Neural progenitor cell (in vitro differentiated cells): ENCODE data around the gene FBXW7. TPM values are rescaled to one million over a fixed set of nuclear protein-coding genes. Genes with fewer than 3 reads are reported as not detected.

Experiments
- DNase-seq: peaks from one replicate; pipeline ENCODE4 v3.0.0-alpha.2; 2016; ENCODE audit warnings: low spot score
- H2AFZ ChIP-seq: fragments of 200-600 bp; sonication (generic); replicated peaks from 2 replicates; pipeline ENCODE4 v1.6.1; 2016; ENCODE audit warnings: antibody characterized with exemption
- H3F3A ChIP-seq: fragments of 200-600 bp; sonication (generic); 2 replicates; pipeline ENCODE4 v1.6.1; 2016; ENCODE audit warnings: antibody characterized with exemption, low read depth
- H3K27ac ChIP-seq: fragments of 200-600 bp; sonication (generic); 2 replicates; pipeline ENCODE4 v1.5.1; 2016; ENCODE audit warnings: mild to moderate bottlenecking
- H3K27me3 ChIP-seq: fragments of 200-600 bp; sonication (generic); 2 replicates; pipeline ENCODE4 v1.6.1; 2016; ENCODE audit warnings: mild to moderate bottlenecking, moderate library complexity
- H3K36me3 ChIP-seq: fragments of 200-600 bp; sonication (generic); 2 replicates; pipeline ENCODE4 v1.5.1; 2016
- H3K4me1 ChIP-seq: fragments of 200-600 bp; sonication (generic); 2 replicates; pipeline ENCODE4 v1.6.1; 2016; ENCODE audit warnings: mixed run types
- H3K4me2 ChIP-seq: fragments of 200-600 bp; sonication (generic); 2 replicates; pipeline ENCODE4 v1.6.1; 2016
- H3K4me3 ChIP-seq: fragments of 200-600 bp; sonication (generic); 2 replicates; pipeline ENCODE4 v1.5.1; 2016
- H3K79me2 ChIP-seq: fragments of 200-600 bp; sonication (generic); 2 replicates; pipeline ENCODE4 v1.6.1; 2016; ENCODE audit warnings: low read depth
- H3K9ac ChIP-seq: fragments of 200-600 bp; sonication (generic); 2 replicates; pipeline ENCODE4 v1.6.1; 2016
- H3K9me3 ChIP-seq: fragments of 200-600 bp; sonication (generic); 2 replicates; pipeline ENCODE4 v1.5.1; 2016; ENCODE audit warnings: low read depth
- H4K20me1 ChIP-seq: fragments of 200-600 bp; sonication (generic); 2 replicates; pipeline ENCODE4 v1.6.1; 2016; ENCODE audit warnings: low read depth
- H3K27ac Mint-ChIP-seq: 3 replicates; pipeline ENCODE4 v1.8.0; 2021; ENCODE audit warnings: mixed read lengths
- H3K27me3 Mint-ChIP-seq: 2 replicates; pipeline ENCODE4 v1.8.0; 2022; ENCODE audit warnings: low read depth, mild to moderate bottlenecking, inconsistent platforms, moderate library complexity, mixed read lengths; ENCODE audit not compliant: insufficient read depth
- H3K36me3 Mint-ChIP-seq: 3 replicates; pipeline ENCODE4 v1.8.0; 2021; ENCODE audit warnings: mixed read lengths
- H3K4me1 Mint-ChIP-seq: 3 replicates; pipeline ENCODE4 v1.8.0; 2021; ENCODE audit warnings: mixed read lengths
- H3K4me3 Mint-ChIP-seq: 3 replicates; pipeline ENCODE4 v1.8.0; 2021; ENCODE audit warnings: mild to moderate bottlenecking, moderate library complexity, mixed read lengths
- H3K9me3 Mint-ChIP-seq: 3 replicates; pipeline ENCODE4 v1.8.0; 2020; ENCODE audit warnings: mixed read lengths
- EZH2 ChIP-seq: fragments of 200-600 bp; sonication (generic); IDR thresholded peaks from 2 replicates; pipeline ENCODE4 v1.6.1; 2017; ENCODE audit warnings: antibody characterized with exemption, mild to moderate bottlenecking, moderate library complexity
- EZH2phosphoT487 ChIP-seq: fragments of 200-600 bp; sonication (generic); IDR thresholded peaks from 2 replicates; pipeline ENCODE4 v1.6.1; 2017; ENCODE audit warnings: antibody characterized with exemption
- total RNA-seq: library from RNA; depleted of rRNA; stranded (reverse); fragments of >200 nt; gene quantifications from 2 replicates; pipeline ENCODE4 v1.2.3, GENCODE V29; 2015; ENCODE audit warnings: low replicate concordance
- TF ChIP-seq, protein P1 (sequence below): fragments of 200-600 bp; sonication (generic); IDR thresholded peaks from 2 replicates; pipeline ENCODE4 v1.5.1; 2017; ENCODE audit warnings: antibody characterized with exemption, mild to moderate bottlenecking

FBXW7 gene
- total RNA-seq, 1 donor from 2014 or later, result 43.9 TPM

DNA sequence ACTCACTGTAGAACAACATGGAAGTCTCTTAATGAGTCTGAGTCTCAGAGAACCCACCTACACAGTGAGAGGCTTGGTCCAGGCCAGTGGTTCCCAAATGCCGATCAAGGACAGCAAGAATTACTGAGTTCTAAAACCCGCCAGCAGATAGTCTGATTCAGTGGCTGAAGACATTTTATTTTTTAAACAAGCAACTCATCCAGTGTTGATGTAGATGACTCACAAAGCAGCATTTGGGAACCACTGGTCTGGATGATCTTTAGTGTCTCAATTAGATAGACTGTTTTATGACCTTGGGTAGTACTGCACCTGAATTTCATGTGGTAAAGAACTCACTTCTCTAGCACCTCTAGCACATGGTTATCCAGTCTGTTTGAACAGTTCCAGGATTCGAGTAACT is 193.6 kb downstream of the FBXW7 start:
- Histone ChIP-seq H3K27me3 (no peaks in the 10 kb centered on the region), H3K4me1 (no peaks in the 10 kb centered on the region), H3K4me3 (no peak overlapping the region), H3K9me3 (no peaks in the 10 kb centered on the region), H3K36me3 (no peaks in the 10 kb centered on the region), H3K79me2 (no peaks in the 10 kb centered on the region), H2AFZ (no peak overlapping the region), H3K9ac (no peak overlapping the region), H3F3A (no peaks in the 10 kb centered on the region), H3K4me2 (no peak overlapping the region), H3K27ac (no peak overlapping the region), H4K20me1 (no peaks in the 10 kb centered on the region)
- Mint-ChIP-seq H3K4me1 (peaks cover 2% of the 10 kb centered on the region), H3K9me3 (no peaks in the 10 kb centered on the region), H3K36me3 (peaks cover 20% of the 10 kb centered on the region), H3K27me3 (peaks cover 3% of the 10 kb centered on the region), H3K4me3 (no peak overlapping the region), H3K27ac (no peak overlapping the region)
- no peak for TF ChIP-seq EZH2
- DNase-seq, result no peak

DNA sequence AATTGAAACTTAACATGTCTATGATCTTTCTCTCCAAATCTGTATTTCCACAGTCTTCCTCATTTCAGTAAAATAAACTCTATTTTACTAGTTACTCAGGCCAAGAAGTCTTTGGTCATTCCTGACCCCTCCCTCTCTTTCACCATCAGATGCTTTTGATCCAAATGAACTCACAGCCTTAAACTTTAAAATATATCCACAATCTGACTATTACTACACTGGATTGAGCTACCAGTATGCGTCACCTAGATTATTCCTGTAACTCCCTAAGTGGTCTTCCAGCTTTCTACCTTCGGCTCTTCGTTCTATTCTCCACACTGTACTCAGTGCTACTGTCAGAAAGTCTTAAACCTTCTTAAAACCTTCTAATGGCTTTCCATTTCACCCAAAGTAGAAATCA is 195.1 kb downstream of the FBXW7 start:
- Mint-ChIP-seq H3K27ac (no peak overlapping the region), H3K36me3 (peaks cover 13% of the 10 kb centered on the region), H3K27me3 (no peaks in the 10 kb centered on the region), H3K4me1 (no peaks in the 10 kb centered on the region), H3K4me3 (no peak overlapping the region), H3K9me3 (no peaks in the 10 kb centered on the region)
- no peak overlapping the region for H3K4me3 ChIP-seq
- no peaks in the 10 kb centered on the region for H3K4me1 ChIP-seq
- no peaks in the 10 kb centered on the region for H3K79me2 ChIP-seq
- DNase-seq, result no peak
- H3F3A ChIP-seq, result no peaks in the 10 kb centered on the region
- TF ChIP-seq, protein P1, sequence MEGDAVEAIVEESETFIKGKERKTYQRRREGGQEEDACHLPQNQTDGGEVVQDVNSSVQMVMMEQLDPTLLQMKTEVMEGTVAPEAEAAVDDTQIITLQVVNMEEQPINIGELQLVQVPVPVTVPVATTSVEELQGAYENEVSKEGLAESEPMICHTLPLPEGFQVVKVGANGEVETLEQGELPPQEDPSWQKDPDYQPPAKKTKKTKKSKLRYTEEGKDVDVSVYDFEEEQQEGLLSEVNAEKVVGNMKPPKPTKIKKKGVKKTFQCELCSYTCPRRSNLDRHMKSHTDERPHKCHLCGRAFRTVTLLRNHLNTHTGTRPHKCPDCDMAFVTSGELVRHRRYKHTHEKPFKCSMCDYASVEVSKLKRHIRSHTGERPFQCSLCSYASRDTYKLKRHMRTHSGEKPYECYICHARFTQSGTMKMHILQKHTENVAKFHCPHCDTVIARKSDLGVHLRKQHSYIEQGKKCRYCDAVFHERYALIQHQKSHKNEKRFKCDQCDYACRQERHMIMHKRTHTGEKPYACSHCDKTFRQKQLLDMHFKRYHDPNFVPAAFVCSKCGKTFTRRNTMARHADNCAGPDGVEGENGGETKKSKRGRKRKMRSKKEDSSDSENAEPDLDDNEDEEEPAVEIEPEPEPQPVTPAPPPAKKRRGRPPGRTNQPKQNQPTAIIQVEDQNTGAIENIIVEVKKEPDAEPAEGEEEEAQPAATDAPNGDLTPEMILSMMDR, result no peak
- TF ChIP-seq EZH2 (no peak), EZH2phosphoT487 (no peak)
- H3K4me2 ChIP-seq, result no peak overlapping the region
- H2AFZ ChIP-seq, result no peak overlapping the region
- H3K9me3 ChIP-seq, result no peaks in the 10 kb centered on the region
- H4K20me1 ChIP-seq, result no peaks in the 10 kb centered on the region
- no peak overlapping the region for H3K9ac ChIP-seq
- H3K36me3 ChIP-seq, result no peaks in the 10 kb centered on the region
- no peaks in the 10 kb centered on the region for H3K27me3 ChIP-seq
- no peak overlapping the region for H3K27ac ChIP-seq

DNA sequence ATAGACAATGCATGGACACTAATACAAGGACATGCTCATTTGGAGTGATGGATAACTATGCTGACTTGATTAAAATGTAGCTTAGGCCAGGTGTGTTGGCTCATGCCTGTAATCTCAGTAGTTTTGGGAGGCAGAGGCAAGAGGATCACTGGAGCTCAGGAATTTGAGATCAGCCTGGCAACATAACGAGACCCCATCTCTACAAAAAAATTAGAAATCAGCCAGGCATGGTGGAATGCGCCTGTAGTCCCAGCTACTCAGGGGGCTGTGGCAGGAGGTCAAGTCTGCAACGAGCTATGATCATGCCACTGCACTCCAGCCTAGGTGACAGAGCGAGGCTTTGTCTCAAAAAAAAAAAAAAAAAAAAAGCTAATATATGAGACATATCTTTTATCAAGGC is 196.3 kb downstream of the FBXW7 start:
- peaks cover 13% of the 10 kb centered on the region for H3K36me3 Mint-ChIP-seq
- no peak overlapping the region for H2AFZ ChIP-seq

DNA sequence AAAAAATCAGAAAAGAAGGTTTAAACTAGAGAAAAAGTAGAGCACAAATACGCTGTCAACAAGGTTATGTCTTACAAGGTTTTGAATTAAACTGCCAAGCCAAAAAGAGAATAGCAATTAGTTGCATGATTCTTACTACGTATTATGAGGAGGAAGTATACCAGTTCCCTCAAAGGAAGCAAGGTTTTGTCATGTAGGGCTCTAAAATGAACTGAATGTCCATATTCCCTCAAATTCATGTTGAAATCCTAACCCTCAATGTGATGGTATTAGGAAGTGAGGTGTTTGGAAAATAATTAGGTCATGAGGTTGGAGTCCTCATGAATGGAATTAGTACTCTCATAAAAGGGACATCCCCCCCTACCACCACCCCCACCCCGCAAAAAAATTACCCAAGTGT is 201.0 kb downstream of the FBXW7 start:
- no peaks in the 10 kb centered on the region for H3K4me1 Mint-ChIP-seq
- peaks cover 2% of the 10 kb centered on the region for H3K36me3 Mint-ChIP-seq
- no peaks in the 10 kb centered on the region for H3K79me2 ChIP-seq
- H3K9me3 ChIP-seq, result no peaks in the 10 kb centered on the region
- no peaks in the 10 kb centered on the region for H3K27me3 Mint-ChIP-seq
- H3F3A ChIP-seq, result no peaks in the 10 kb centered on the region
- DNase-seq, result no peak
- H3K36me3 ChIP-seq, result no peaks in the 10 kb centered on the region
- no peaks in the 10 kb centered on the region for H3K9me3 Mint-ChIP-seq
- no peak overlapping the region for H3K4me3 ChIP-seq
- H3K9ac ChIP-seq, result no peak overlapping the region
- TF ChIP-seq, protein P1, result no peak
- TF ChIP-seq EZH2, result no peak
- H3K4me3 Mint-ChIP-seq, result no peak overlapping the region
- H2AFZ ChIP-seq, result no peak overlapping the region
- no peak overlapping the region for H3K27ac ChIP-seq
- H3K27me3 ChIP-seq, result no peaks in the 10 kb centered on the region
- H3K4me2 ChIP-seq, result no peak overlapping the region
- H4K20me1 ChIP-seq, result no peaks in the 10 kb centered on the region
- H3K27ac Mint-ChIP-seq, result no peak overlapping the region
- H3K4me1 ChIP-seq, result no peaks in the 10 kb centered on the region

More for the DNA sequence above, 196.3 kb downstream of the FBXW7 start:
- Histone ChIP-seq H3K9me3 (no peaks in the 10 kb centered on the region), H3K27me3 (no peaks in the 10 kb centered on the region), H3K36me3 (no peaks in the 10 kb centered on the region), H3K27ac (no peak overlapping the region), H3K4me3 (no peak overlapping the region), H4K20me1 (no peaks in the 10 kb centered on the region), H3K79me2 (no peaks in the 10 kb centered on the region), H3K4me1 (no peaks in the 10 kb centered on the region), H3K4me2 (no peak overlapping the region), H3K9ac (no peak overlapping the region), H3F3A (no peaks in the 10 kb centered on the region)
- DNase-seq, result no peak
- Mint-ChIP-seq H3K4me1 (no peaks in the 10 kb centered on the region), H3K27ac (no peak overlapping the region), H3K4me3 (no peak overlapping the region), H3K27me3 (no peaks in the 10 kb centered on the region), H3K9me3 (no peaks in the 10 kb centered on the region)
- TF ChIP-seq, protein P1, result no peak
- TF ChIP-seq EZH2, result no peak
- TF ChIP-seq EZH2phosphoT487, result no peak
